ENCODE measurements around the gene HSD17B3. TPM values are rescaled to one million over a fixed set of nuclear protein-coding genes. Genes with fewer than 3 reads are reported as not detected.

Gene HSD17B3
- total and polyA plus RNA-seq, 2 experiments from 2014 or later, result not detected

DNA sequence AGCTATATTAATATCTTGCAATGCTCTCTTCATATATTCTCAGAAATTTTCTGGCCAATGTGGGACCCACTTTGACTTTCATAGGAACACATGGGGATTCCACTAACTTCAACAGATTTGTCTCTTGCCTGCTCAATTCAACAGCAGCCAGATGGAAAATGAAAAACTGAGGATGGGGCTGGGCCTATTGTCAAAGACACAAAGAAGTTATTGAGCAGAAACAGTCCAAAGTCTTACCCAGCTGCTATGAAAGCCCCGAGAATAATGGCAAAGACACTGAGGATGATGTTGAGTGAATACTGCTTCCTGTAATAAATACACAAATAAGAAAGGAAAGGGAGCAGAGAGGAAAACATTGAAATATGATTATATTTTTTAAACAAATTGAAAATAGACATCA lies 48.9 kb upstream of the HSD17B3 start:
- Histone ChIP-seq H3K4me3 (no peak overlapping the region), H3K4me2 (no peak overlapping the region), H3K9me2 (ENCODE audit: insufficient read depth) (no peaks in the 10 kb centered on the region), H3F3A (replicated peaks; ENCODE audit: low read depth) (0 out of 2 replicates have a peak, but pooled peaks cover 3% of the 10 kb centered on the region), H2AFZ (no peak overlapping the region), H4K20me1 (replicated peaks; ENCODE audit: insufficient read depth) (no peaks in the 10 kb centered on the region), H3K4me1 (ENCODE audit: insufficient read depth) (peaks cover 12% of the 10 kb centered on the region), H3K36me3 (ENCODE audit: insufficient read depth) (no peaks in the 10 kb centered on the region), H3K27me3 (ENCODE audit: insufficient read depth) (no peaks in the 10 kb centered on the region), H3K79me2 (replicated peaks; ENCODE audit: insufficient read depth) (no peaks in the 10 kb centered on the region), H3K27ac (ENCODE audit: low read depth) (no peak overlapping the region)
- Mint-ChIP-seq H3K9me3 (no peaks in the 10 kb centered on the region; the same call in 2 of the 3 replicates), H3K4me1 (peaks cover 9% of the 10 kb centered on the region), H3K27ac (no peak overlapping the region), H3K36me3 (ENCODE audit: low read depth) (peaks cover 13% of the 10 kb centered on the region; the same call in 2 of the 3 replicates), H3K4me3 (no peak overlapping the region), H3K27me3 (ENCODE audit: insufficient read depth, low read depth, poor library complexity) (no peaks in the 10 kb centered on the region)
- DNase-seq (ENCODE audit: low spot score), result no peak
- ATAC-seq, result no peak
- TF ChIP-seq EZH2 (IDR thresholded peaks at IDR 0.05; ENCODE audit: low read depth, unreplicated experiment), result no peak
- TF ChIP-seq ZNF331 (CRISPR knock-in tag; IDR thresholded peaks at IDR 0.05; ENCODE audit: low read depth), result no peak
- TF ChIP-seq CREB1 (CRISPR knock-in tag; IDR thresholded peaks at IDR 0.05; ENCODE audit: low read depth), result no peak
- TF ChIP-seq POLR2AphosphoS5 (IDR thresholded peaks at IDR 0.05; ENCODE audit: low read depth), result no peak
- TF ChIP-seq ZNF114 (CRISPR knock-in tag; IDR thresholded peaks at IDR 0.05), result no peak
- TF ChIP-seq STAT1 (IDR thresholded peaks at IDR 0.05; ENCODE audit: unreplicated experiment), result no peak
- no peak for TF ChIP-seq EZH2phosphoT487 (IDR thresholded peaks at IDR 0.05; ENCODE audit: unreplicated experiment)

DNA sequence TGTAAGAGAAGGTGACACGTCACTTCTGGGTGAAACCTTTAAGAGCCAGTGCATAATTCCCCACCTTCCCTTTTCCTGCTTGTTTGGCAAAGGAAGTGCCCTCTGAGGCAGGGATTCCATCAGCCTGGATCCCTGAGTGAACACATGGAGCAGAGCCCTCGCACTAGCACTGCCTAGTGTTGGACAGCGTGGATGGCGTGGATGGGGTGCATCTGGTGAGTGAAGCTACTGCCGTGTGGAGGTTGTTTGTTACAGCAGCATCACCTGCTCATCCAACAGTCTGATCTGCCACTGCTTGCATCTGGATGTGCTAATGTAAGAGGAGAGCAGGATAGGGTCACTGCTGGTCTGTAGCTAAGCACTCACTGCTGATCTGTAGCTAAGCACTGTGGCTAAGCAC lies 46.3 kb upstream of the HSD17B3 start:
- DNase-seq (ENCODE audit: low spot score) (no peak), ATAC-seq (no peak)
- H4K20me1 ChIP-seq (replicated peaks; ENCODE audit: insufficient read depth), result no peaks in the 10 kb centered on the region
- H3K79me2 ChIP-seq (replicated peaks; ENCODE audit: insufficient read depth), result no peaks in the 10 kb centered on the region
- Mint-ChIP-seq H3K9me3 (no peaks in the 10 kb centered on the region; the same call in 2 of the 3 replicates), H3K27ac (no peak overlapping the region), H3K4me3 (no peak overlapping the region), H3K4me1 (peaks cover 32% of the 10 kb centered on the region), H3K27me3 (ENCODE audit: insufficient read depth, low read depth, poor library complexity) (no peaks in the 10 kb centered on the region), H3K36me3 (ENCODE audit: low read depth) (peaks cover 15% of the 10 kb centered on the region)
- H3K27ac ChIP-seq (ENCODE audit: low read depth), result no peak overlapping the region
- peaks cover 35% of the 10 kb centered on the region for H3K4me1 ChIP-seq (ENCODE audit: insufficient read depth)
- no peaks in the 10 kb centered on the region for H3K9me2 ChIP-seq (ENCODE audit: insufficient read depth)
- H3K4me3 ChIP-seq, result no peak overlapping the region
- H2AFZ ChIP-seq, result no peak overlapping the region
- no peak overlapping the region for H3K4me2 ChIP-seq
- H3K27me3 ChIP-seq (ENCODE audit: insufficient read depth), result no peaks in the 10 kb centered on the region
- TF ChIP-seq, protein P1, sequence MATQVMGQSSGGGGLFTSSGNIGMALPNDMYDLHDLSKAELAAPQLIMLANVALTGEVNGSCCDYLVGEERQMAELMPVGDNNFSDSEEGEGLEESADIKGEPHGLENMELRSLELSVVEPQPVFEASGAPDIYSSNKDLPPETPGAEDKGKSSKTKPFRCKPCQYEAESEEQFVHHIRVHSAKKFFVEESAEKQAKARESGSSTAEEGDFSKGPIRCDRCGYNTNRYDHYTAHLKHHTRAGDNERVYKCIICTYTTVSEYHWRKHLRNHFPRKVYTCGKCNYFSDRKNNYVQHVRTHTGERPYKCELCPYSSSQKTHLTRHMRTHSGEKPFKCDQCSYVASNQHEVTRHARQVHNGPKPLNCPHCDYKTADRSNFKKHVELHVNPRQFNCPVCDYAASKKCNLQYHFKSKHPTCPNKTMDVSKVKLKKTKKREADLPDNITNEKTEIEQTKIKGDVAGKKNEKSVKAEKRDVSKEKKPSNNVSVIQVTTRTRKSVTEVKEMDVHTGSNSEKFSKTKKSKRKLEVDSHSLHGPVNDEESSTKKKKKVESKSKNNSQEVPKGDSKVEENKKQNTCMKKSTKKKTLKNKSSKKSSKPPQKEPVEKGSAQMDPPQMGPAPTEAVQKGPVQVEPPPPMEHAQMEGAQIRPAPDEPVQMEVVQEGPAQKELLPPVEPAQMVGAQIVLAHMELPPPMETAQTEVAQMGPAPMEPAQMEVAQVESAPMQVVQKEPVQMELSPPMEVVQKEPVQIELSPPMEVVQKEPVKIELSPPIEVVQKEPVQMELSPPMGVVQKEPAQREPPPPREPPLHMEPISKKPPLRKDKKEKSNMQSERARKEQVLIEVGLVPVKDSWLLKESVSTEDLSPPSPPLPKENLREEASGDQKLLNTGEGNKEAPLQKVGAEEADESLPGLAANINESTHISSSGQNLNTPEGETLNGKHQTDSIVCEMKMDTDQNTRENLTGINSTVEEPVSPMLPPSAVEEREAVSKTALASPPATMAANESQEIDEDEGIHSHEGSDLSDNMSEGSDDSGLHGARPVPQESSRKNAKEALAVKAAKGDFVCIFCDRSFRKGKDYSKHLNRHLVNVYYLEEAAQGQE (IDR thresholded peaks at IDR 0.05; ENCODE audit: unreplicated experiment), result no peak
- TF ChIP-seq JUNB (IDR thresholded peaks at IDR 0.05; ENCODE audit: unreplicated experiment) (no peak), CREB1 (CRISPR knock-in tag; IDR thresholded peaks at IDR 0.05; ENCODE audit: low read depth) (no peak), STAT1 (IDR thresholded peaks at IDR 0.05; ENCODE audit: unreplicated experiment) (no peak)
- TF ChIP-seq, protein P2, sequence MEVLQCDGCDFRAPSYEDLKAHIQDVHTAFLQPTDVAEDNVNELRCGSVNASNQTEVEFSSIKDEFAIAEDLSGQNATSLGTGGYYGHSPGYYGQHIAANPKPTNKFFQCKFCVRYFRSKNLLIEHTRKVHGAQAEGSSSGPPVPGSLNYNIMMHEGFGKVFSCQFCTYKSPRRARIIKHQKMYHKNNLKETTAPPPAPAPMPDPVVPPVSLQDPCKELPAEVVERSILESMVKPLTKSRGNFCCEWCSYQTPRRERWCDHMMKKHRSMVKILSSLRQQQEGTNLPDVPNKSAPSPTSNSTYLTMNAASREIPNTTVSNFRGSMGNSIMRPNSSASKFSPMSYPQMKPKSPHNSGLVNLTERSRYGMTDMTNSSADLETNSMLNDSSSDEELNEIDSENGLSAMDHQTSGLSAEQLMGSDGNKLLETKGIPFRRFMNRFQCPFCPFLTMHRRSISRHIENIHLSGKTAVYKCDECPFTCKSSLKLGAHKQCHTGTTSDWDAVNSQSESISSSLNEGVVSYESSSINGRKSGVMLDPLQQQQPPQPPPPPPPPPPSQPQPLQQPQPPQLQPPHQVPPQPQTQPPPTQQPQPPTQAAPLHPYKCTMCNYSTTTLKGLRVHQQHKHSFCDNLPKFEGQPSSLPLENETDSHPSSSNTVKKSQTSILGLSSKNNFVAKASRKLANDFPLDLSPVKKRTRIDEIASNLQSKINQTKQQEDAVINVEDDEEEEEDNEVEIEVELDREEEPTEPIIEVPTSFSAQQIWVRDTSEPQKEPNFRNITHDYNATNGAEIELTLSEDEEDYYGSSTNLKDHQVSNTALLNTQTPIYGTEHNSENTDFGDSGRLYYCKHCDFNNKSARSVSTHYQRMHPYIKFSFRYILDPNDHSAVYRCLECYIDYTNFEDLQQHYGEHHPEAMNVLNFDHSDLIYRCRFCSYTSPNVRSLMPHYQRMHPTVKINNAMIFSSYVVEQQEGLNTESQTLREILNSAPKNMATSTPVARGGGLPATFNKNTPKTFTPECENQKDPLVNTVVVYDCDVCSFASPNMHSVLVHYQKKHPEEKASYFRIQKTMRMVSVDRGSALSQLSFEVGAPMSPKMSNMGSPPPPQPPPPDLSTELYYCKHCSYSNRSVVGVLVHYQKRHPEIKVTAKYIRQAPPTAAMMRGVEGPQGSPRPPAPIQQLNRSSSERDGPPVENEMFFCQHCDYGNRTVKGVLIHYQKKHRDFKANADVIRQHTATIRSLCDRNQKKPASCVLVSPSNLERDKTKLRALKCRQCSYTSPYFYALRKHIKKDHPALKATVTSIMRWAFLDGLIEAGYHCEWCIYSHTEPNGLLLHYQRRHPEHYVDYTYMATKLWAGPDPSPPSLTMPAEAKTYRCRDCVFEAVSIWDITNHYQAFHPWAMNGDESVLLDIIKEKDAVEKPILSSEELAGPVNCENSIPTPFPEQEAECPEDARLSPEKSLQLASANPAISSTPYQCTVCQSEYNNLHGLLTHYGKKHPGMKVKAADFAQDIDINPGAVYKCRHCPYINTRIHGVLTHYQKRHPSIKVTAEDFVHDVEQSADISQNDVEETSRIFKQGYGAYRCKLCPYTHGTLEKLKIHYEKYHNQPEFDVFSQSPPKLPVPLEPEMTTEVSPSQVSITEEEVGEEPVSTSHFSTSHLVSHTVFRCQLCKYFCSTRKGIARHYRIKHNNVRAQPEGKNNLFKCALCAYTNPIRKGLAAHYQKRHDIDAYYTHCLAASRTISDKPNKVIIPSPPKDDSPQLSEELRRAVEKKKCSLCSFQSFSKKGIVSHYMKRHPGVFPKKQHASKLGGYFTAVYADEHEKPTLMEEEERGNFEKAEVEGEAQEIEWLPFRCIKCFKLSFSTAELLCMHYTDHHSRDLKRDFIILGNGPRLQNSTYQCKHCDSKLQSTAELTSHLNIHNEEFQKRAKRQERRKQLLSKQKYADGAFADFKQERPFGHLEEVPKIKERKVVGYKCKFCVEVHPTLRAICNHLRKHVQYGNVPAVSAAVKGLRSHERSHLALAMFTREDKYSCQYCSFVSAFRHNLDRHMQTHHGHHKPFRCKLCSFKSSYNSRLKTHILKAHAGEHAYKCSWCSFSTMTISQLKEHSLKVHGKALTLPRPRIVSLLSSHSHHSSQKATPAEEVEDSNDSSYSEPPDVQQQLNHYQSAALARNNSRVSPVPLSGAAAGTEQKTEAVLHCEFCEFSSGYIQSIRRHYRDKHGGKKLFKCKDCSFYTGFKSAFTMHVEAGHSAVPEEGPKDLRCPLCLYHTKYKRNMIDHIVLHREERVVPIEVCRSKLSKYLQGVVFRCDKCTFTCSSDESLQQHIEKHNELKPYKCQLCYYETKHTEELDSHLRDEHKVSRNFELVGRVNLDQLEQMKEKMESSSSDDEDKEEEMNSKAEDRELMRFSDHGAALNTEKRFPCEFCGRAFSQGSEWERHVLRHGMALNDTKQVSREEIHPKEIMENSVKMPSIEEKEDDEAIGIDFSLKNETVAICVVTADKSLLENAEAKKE (CRISPR knock-in tag; IDR thresholded peaks at IDR 0.05), result no peak
- TF ChIP-seq, protein P3, sequence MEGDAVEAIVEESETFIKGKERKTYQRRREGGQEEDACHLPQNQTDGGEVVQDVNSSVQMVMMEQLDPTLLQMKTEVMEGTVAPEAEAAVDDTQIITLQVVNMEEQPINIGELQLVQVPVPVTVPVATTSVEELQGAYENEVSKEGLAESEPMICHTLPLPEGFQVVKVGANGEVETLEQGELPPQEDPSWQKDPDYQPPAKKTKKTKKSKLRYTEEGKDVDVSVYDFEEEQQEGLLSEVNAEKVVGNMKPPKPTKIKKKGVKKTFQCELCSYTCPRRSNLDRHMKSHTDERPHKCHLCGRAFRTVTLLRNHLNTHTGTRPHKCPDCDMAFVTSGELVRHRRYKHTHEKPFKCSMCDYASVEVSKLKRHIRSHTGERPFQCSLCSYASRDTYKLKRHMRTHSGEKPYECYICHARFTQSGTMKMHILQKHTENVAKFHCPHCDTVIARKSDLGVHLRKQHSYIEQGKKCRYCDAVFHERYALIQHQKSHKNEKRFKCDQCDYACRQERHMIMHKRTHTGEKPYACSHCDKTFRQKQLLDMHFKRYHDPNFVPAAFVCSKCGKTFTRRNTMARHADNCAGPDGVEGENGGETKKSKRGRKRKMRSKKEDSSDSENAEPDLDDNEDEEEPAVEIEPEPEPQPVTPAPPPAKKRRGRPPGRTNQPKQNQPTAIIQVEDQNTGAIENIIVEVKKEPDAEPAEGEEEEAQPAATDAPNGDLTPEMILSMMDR (conservative IDR thresholded peaks at IDR 0.05; ENCODE audit: low read depth in 2 of 2), result no peak
- H3F3A ChIP-seq (replicated peaks; ENCODE audit: low read depth), result 0 out of 2 replicates have a peak, but pooled peaks cover 5% of the 10 kb centered on the region
- H3K36me3 ChIP-seq (ENCODE audit: insufficient read depth), result no peaks in the 10 kb centered on the region

Data from GM23338 (cell line).